LNCaP clone FGC (cell line): ENCODE results near the gene ZFR2.

ENCODE experiments used
- DNase-seq: peaks from one replicate; pipeline ENCODE4 v3.0.0-alpha.2; 2011; ENCODE audit warnings: low read depth
- H3K4me3 ChIP-seq: 2 replicates; pipeline ENCODE4 v1.5.1; 2011; ENCODE audit warnings: mild to moderate bottlenecking, low read depth, low read length, control low read depth
- TF ChIP-seq, protein P1 (sequence below): IDR thresholded peaks from 2 replicates; pipeline ENCODE4 v1.5.1; 2012; ENCODE audit warnings: mild to moderate bottlenecking; ENCODE audit not compliant: control insufficient read depth, insufficient read depth; ENCODE audit errors: extremely low read depth

ZFR2 gene

DNA sequence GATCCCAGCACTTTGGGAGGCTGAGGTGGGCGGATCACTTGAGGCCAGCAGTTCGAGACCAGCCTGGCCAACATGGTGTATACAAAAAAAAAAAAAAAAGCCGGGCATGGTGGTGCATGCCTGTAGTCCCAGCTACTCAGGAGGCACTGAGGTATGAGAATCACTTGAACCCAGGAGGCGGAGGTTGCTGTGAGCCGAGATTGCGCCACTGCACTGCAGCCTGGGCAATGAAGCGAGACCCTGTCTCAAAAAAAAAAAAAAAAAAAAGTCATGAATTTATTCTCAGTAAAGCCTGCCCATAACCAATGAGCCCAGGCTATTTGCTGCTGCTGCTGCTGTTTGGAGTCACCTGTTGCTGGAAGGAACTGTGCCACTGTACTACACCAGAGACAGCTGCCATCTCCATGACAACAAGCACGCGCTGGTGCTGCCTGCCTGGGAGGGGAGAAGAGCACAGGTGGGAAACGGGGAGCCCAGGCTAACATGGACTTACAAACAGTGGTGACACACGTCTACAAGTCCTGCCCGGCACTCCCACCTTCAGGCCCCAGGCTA is 11.3 kb downstream of the ZFR2 start:
- no peak overlapping the region for H3K4me3 ChIP-seq
- DNase-seq, result peak; percentile 7
- TF ChIP-seq, protein P1, sequence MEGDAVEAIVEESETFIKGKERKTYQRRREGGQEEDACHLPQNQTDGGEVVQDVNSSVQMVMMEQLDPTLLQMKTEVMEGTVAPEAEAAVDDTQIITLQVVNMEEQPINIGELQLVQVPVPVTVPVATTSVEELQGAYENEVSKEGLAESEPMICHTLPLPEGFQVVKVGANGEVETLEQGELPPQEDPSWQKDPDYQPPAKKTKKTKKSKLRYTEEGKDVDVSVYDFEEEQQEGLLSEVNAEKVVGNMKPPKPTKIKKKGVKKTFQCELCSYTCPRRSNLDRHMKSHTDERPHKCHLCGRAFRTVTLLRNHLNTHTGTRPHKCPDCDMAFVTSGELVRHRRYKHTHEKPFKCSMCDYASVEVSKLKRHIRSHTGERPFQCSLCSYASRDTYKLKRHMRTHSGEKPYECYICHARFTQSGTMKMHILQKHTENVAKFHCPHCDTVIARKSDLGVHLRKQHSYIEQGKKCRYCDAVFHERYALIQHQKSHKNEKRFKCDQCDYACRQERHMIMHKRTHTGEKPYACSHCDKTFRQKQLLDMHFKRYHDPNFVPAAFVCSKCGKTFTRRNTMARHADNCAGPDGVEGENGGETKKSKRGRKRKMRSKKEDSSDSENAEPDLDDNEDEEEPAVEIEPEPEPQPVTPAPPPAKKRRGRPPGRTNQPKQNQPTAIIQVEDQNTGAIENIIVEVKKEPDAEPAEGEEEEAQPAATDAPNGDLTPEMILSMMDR, result no peak

DNA sequence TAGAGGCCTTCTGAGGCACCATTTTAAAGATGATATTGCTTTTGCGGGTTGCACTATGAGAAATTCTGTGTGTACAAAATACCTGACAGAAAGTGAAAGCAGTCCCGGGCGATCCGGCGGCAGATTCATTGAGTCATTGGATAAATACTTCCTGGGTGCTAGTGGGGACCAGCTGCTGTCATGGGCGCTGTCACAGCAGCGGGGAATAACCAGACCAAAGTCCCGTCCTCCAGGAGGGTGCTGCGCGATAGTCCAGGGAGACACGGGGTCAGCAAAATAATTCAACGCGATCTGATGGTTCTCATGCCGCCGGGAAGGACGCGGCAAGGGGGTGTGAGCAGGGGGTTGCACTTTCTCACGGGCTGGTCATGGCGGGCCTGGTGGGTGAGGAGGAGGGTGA is 13.5 kb downstream of the ZFR2 start:
- DNase-seq, result no peak
- no peak overlapping the region for H3K4me3 ChIP-seq
- TF ChIP-seq, protein P1, result no peak

DNA sequence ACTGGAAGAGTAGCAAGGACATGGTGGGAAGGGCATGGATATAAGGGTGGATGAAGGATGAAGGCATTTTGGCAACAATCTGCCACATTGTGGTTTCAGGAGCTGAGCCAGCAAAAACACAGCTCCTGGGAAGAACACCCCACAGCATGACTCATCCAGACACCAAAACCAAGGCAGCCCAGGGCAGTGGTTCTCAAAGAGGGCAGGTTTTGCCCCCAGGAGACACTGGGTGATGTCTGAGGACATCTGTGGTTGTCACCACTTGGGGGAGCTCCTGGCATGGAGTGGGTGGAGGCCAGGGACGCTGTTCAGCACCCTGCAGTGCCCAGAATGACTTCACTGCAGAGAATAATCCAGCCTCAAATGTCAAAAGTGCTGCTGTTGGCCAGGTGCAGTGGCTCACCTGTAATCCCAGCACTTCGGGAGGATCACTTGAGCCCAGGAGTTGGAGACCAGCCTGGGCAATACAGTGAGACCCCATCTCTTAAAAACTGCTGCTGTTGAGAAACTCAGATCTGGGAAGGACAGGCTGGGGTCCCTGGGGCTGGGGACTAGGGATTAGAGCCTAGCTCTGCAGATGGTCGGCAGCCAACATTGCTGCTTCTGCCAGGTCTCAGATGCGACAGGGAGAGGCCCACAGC is 16.1 kb downstream of the ZFR2 start:
- no peak overlapping the region for H3K4me3 ChIP-seq
- TF ChIP-seq, protein P1, result no peak
- no peak for DNase-seq

DNA sequence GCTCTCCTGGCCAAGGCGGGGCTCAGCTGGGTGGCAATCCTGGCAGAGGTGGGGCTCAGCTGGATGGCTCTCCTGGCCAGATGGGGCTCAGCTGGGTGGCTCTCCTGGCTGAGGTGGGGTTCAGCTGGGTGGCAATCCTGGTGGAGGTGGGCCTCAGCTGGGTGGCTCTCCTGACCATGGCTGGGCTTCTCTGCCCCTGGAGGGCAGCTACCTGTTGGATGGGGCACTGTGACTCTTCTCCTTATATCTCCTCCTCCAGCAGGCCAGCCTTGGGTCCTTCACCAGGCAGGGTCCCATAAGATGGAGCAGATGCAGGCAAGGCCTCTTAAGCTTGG is 16.7 kb downstream of the ZFR2 start:
- H3K4me3 ChIP-seq, result no peak overlapping the region
- TF ChIP-seq, protein P1, result no peak
- no peak for DNase-seq

DNA sequence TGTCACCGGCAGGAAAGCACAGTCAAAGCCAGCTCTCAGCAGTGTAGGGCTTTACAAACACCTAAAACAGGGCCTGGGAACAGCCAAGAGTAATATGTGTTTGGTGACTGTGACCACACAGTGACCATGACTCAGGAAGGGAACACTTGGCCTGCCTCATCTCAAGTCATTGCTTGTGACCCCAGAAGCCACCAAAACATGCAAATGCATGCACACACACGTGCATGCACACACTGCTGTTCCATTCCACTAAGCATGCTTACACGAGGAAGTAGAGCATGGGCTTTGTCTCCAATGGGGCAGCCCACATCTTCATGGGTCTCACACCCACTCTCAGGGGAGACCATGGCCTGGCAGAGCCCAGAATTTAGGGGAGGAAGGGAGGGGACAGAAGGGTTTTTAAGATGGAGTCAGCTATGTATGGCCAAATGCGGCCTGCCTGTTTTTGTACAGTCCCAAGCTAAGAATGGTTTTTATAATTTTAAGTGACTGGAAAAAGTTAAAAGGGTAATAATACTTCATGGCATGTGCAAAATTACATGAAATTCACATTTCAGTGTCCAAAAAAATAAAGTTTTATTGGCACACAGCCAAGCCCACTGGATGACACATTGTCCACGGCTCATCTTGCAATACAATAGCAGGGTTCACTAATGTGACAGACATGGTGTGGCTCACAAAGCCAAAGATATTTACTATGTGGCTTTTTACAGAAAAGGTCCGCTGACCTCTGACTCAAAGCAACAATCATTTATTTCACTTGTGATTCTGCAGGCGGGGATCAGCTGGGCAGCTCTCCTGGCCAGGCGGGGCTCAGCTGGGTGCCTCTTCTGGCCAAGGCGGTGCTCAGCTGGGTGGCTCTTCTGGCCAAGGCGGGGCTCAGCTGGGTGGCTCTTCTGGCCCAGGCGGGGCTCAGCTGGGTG is 17.3 kb downstream of the ZFR2 start:
- DNase-seq, result no peak
- TF ChIP-seq, protein P1, result no peak
- no peak overlapping the region for H3K4me3 ChIP-seq

DNA sequence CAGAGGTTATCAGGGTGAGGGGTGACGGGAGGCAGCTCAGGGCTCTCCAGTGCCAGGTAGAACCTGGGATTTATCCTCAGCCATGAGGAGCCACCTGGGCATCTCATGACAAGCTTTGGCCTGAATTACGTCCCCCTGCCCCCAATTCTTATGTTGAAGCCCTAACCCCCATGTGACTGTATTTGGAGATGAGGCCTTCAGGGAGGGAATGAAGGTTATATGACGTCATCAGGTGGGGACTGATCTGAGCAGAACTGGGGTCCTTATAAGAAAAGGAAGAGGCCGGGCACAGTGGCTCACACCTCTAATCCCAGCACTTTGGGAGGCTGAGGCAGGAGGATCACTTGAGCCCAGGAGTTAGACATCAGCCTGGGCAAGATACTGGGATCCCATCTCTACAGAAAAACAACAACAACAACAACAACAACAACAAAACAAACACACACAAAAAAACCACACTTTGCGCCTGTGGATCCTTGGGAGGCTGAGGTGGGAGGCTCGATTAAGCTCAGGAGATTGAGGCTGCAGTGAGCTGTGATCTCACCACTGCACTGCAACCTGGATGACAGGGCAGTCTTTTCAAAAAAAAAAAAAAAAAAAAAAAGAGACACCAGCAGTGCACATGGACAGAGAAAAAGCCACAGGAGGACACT is 18.4 kb downstream of the ZFR2 start:
- H3K4me3 ChIP-seq, result no peak overlapping the region
- DNase-seq, result no peak

More for the DNA sequence above, 18.4 kb downstream of the ZFR2 start:
- TF ChIP-seq, protein P1, result no peak
